HEK293 (cell line): ENCODE measurements around the gene ST6GAL1.

Source experiments
- CTCF ChIA-PET: fragments of 350-600 bp; formaldehyde crosslinking; extraction: SDS; loops from one replicate; lab custom pipeline; 2021; ENCODE audit warnings: antibody characterized with exemption; lab: Yijun Ruan, JAX
- POLR2A ChIA-PET: fragments of 300-600 bp; formaldehyde crosslinking; extraction: SDS; loops from one replicate; lab custom pipeline; 2020; ENCODE audit warnings: antibody characterized with exemption, inconsistent platforms; lab: Yijun Ruan, JAX
- H3K27ac ChIP-seq: fragments of 200-500 bp; sonication (Bioruptor generic); 2 replicates; pipeline ENCODE4 v1.5.1; 2014; ENCODE audit warnings: low read depth, low read length, control low read depth, inconsistent platforms; ENCODE audit errors: extremely low read depth
- H3K36me3 ChIP-seq, 2 experiments: fragments of 200-500 bp in 1 of 2; sonication (Bioruptor generic) in 1 of 2; 1 replicate in 1 of 2; 2 replicates in 1 of 2; pipeline ENCODE4 v1.5.1; 2014 to 2017; ENCODE audit warnings: inconsistent platforms in 2 of 2, low read length in 2 of 2; ENCODE audit not compliant: control insufficient read depth in 2 of 2, insufficient read depth in 1 of 2
- H3K4me1 ChIP-seq: fragments of 200-500 bp; sonication (Bioruptor generic); 2 replicates; pipeline ENCODE4 v1.5.1; 2014; ENCODE audit warnings: mild to moderate bottlenecking, low read length, inconsistent platforms; ENCODE audit not compliant: control insufficient read depth, insufficient read depth
- H3K4me3 ChIP-seq: 2 replicates; pipeline ENCODE4 v1.5.1; 2011; ENCODE audit warnings: low read depth, mild to moderate bottlenecking, control low read depth, low read length, moderate library complexity
- H3K9me3 ChIP-seq: fragments of 200-500 bp; sonication (Bioruptor generic); 2 replicates; pipeline ENCODE4 v1.5.1; 2014; ENCODE audit warnings: low read depth, low read length, inconsistent platforms; ENCODE audit not compliant: control insufficient read depth, insufficient read depth
- AEBP2 ChIP-seq: fragments of 450-650 bp; formaldehyde crosslinking; IDR thresholded peaks from 2 replicates; pipeline ENCODE4 v1.5.1; 2016; ENCODE audit warnings: missing biosample characterization, missing genetic modification characterization, borderline replicate concordance
- ELK4 ChIP-seq: IDR thresholded peaks from 2 replicates; pipeline ENCODE4 v1.6.1; 2011; ENCODE audit warnings: mild to moderate bottlenecking, low read depth, low read length, borderline replicate concordance
- IKZF3 ChIP-seq: fragments of 450-650 bp; IDR thresholded peaks from 2 replicates; pipeline ENCODE4 v1.5.0; 2018; ENCODE audit warnings: missing biosample characterization, mild to moderate bottlenecking, missing genetic modification characterization, moderate library complexity
- KLF10 ChIP-seq: fragments of 450-650 bp; IDR thresholded peaks from 2 replicates; pipeline ENCODE4 v1.5.1; 2018; ENCODE audit warnings: missing biosample characterization, mild to moderate bottlenecking, missing genetic modification characterization
- KLF16 ChIP-seq: fragments of 450-650 bp; formaldehyde crosslinking; IDR thresholded peaks from 2 replicates; pipeline ENCODE4 v1.5.1; 2017; ENCODE audit warnings: missing biosample characterization, missing genetic modification characterization
- PRDM2 ChIP-seq: fragments of 450-650 bp; formaldehyde crosslinking; IDR thresholded peaks from 2 replicates; pipeline ENCODE4 v1.5.1; 2016; ENCODE audit warnings: missing biosample characterization, missing genetic modification characterization, borderline replicate concordance
- YY1 ChIP-seq: fragments of 450-650 bp; formaldehyde crosslinking; IDR thresholded peaks from 2 replicates; pipeline ENCODE4 v1.5.1; 2018; ENCODE audit warnings: missing biosample characterization, missing genetic modification characterization
- ZBTB26 ChIP-seq: fragments of 450-650 bp; formaldehyde crosslinking; optimal IDR thresholded peaks from 2 replicates; pipeline ENCODE3; 2016; ENCODE audit warnings: missing biosample characterization, mild to moderate bottlenecking, missing genetic modification characterization
- ZBTB7A ChIP-seq: fragments of 450-650 bp; formaldehyde crosslinking; IDR thresholded peaks from 2 replicates; pipeline ENCODE4 v1.5.1; 2016; ENCODE audit warnings: low read depth, missing biosample characterization, missing genetic modification characterization
- ZNF16 ChIP-seq: fragments of 450-650 bp; formaldehyde crosslinking; IDR thresholded peaks from 2 replicates; pipeline ENCODE4 v1.5.1; 2016; ENCODE audit warnings: low read depth, missing biosample characterization, missing genetic modification characterization
- ZNF169 ChIP-seq: fragments of 450-650 bp; formaldehyde crosslinking; IDR thresholded peaks from 2 replicates; pipeline ENCODE4 v1.5.1; 2016; ENCODE audit warnings: missing biosample characterization, missing genetic modification characterization
- ZNF2 ChIP-seq: fragments of 450-650 bp; formaldehyde crosslinking; IDR thresholded peaks from 2 replicates; pipeline ENCODE4 v1.5.1; 2016; ENCODE audit warnings: missing biosample characterization, missing genetic modification characterization
- ZNF214 ChIP-seq: fragments of 450-650 bp; formaldehyde crosslinking; IDR thresholded peaks from 2 replicates; pipeline ENCODE4 v1.5.1; 2017; ENCODE audit warnings: missing biosample characterization, mild to moderate bottlenecking, missing genetic modification characterization, borderline replicate concordance
- ZNF26 ChIP-seq: fragments of 450-650 bp; formaldehyde crosslinking; IDR thresholded peaks from 2 replicates; pipeline ENCODE4 v1.5.1; 2016; ENCODE audit warnings: missing biosample characterization, missing genetic modification characterization
- ZNF280D ChIP-seq: fragments of 450-650 bp; formaldehyde crosslinking; IDR thresholded peaks from 2 replicates; pipeline ENCODE4 v1.5.1; 2016; ENCODE audit warnings: missing biosample characterization, missing genetic modification characterization
- ZNF292 ChIP-seq: fragments of 450-650 bp; formaldehyde crosslinking; IDR thresholded peaks from 2 replicates; pipeline ENCODE4 v1.5.1; 2016; ENCODE audit warnings: low read depth, missing biosample characterization, missing genetic modification characterization, borderline replicate concordance
- ZNF433 ChIP-seq: fragments of 450-650 bp; formaldehyde crosslinking; IDR thresholded peaks from 2 replicates; pipeline ENCODE4 v1.5.1; 2016; ENCODE audit warnings: missing biosample characterization, missing genetic modification characterization, low read depth
- ZNF561 ChIP-seq: fragments of 450-650 bp; IDR thresholded peaks from 2 replicates; pipeline ENCODE4 v1.5.1; 2018; ENCODE audit warnings: missing biosample characterization, missing genetic modification characterization, borderline replicate concordance
- ZNF677 ChIP-seq: fragments of 450-650 bp; IDR thresholded peaks from 2 replicates; pipeline ENCODE4 v1.5.0; 2018; ENCODE audit warnings: missing biosample characterization, mild to moderate bottlenecking, missing genetic modification characterization, moderate library complexity
- ZNF701 ChIP-seq: fragments of 450-650 bp; formaldehyde crosslinking; IDR thresholded peaks from 2 replicates; pipeline ENCODE4 v1.5.1; 2016; ENCODE audit warnings: missing biosample characterization, missing genetic modification characterization

Gene ST6GAL1

GRCh38 chr3:186979852-186980251 lies 49.5 kb downstream of the ST6GAL1 start:
- no peaks in the 10 kb centered on the region; a peak in 1 of 3 replicates for H3K36me3 ChIP-seq
- ChIA-PET CTCF (interaction anchor here (0.7 kb wide), 1 partner anchor 239 kb away, joined by 3 read pairs; no protein-coding TSS in a partner anchor), POLR2A (interaction anchor here (0.6 kb wide), 1 partner anchor 56 kb away, joined by 3 read pairs; no protein-coding TSS in a partner anchor)

GRCh38 chr3:186980989-186981388 lies 50.7 kb downstream of the ST6GAL1 start:
- ChIA-PET POLR2A (no interaction called here), CTCF (interaction anchor here (0.5 to 1.1 kb wide), 2 partner anchors 52 to 132 kb away, joined by 3 to 5 read pairs; no protein-coding TSS in a partner anchor)
- H3K36me3 ChIP-seq = no peaks in the 10 kb centered on the region; a peak in 1 of 3 replicates
- H3K9me3 ChIP-seq = no peaks in the 10 kb centered on the region
- no peak overlapping the region for H3K4me3 ChIP-seq
- peaks cover 4% of the 10 kb centered on the region; the same call in 1 of the 2 replicates for H3K4me1 ChIP-seq
- no peak overlapping the region for H3K27ac ChIP-seq
- TF ChIP-seq ZBTB26 = no peak
- TF ChIP-seq ZNF701 (tag by site-specific recombination) = no peak
- TF ChIP-seq ZBTB7A (tag by site-specific recombination) = no peak
- TF ChIP-seq PRDM2 (tag by site-specific recombination) = no peak
- no peak for TF ChIP-seq ZNF26 (tag by site-specific recombination)

More at GRCh38 chr3:186979852-186980251, 49.5 kb downstream of the ST6GAL1 start:
- no peaks in the 10 kb centered on the region for H3K9me3 ChIP-seq
- H3K27ac ChIP-seq = no peak overlapping the region
- TF ChIP-seq ZNF280D (tag by site-specific recombination) = no peak
- TF ChIP-seq AEBP2 (tag by site-specific recombination) = no peak
- TF ChIP-seq IKZF3 (tag by site-specific recombination) = no peak
- TF ChIP-seq KLF10 (tag by site-specific recombination) = no peak
- no peak for TF ChIP-seq YY1
- TF ChIP-seq ZNF292 = no peak
- TF ChIP-seq ELK4 = no peak
- no peak for TF ChIP-seq KLF16
- no peak for TF ChIP-seq ZNF16
- TF ChIP-seq ZNF433 (tag by site-specific recombination) = no peak
- no peak for TF ChIP-seq ZNF214 (tag by site-specific recombination)
- no peak for TF ChIP-seq ZNF169
- TF ChIP-seq ZNF2 (tag by site-specific recombination) = no peak
- no peak for TF ChIP-seq ZNF561 (tag by site-specific recombination)
- TF ChIP-seq ZNF677 = no peak
- no peak overlapping the region for H3K4me3 ChIP-seq
- peaks cover 4% of the 10 kb centered on the region; the same call in 1 of the 2 replicates for H3K4me1 ChIP-seq
